Measurements from ENCODE around the gene MRAP2. TPM values are rescaled to one million over a fixed set of nuclear protein-coding genes. Genes with fewer than 3 reads are reported as not detected.

The MRAP2 gene
- total RNA-seq, 1 donor from 2014 or later: 0.74 TPM

GRCh38 chr6:84013931-84014330, 19.6 kb upstream of the MRAP2 start:
- no peaks in the 10 kb centered on the region for H3K27me3 ChIP-seq (ENCODE audit: low read depth)
- H3K36me3 ChIP-seq: no peaks in the 10 kb centered on the region
- TF ChIP-seq, protein P1, sequence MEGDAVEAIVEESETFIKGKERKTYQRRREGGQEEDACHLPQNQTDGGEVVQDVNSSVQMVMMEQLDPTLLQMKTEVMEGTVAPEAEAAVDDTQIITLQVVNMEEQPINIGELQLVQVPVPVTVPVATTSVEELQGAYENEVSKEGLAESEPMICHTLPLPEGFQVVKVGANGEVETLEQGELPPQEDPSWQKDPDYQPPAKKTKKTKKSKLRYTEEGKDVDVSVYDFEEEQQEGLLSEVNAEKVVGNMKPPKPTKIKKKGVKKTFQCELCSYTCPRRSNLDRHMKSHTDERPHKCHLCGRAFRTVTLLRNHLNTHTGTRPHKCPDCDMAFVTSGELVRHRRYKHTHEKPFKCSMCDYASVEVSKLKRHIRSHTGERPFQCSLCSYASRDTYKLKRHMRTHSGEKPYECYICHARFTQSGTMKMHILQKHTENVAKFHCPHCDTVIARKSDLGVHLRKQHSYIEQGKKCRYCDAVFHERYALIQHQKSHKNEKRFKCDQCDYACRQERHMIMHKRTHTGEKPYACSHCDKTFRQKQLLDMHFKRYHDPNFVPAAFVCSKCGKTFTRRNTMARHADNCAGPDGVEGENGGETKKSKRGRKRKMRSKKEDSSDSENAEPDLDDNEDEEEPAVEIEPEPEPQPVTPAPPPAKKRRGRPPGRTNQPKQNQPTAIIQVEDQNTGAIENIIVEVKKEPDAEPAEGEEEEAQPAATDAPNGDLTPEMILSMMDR (IDR thresholded peaks at IDR 0.05): no peak
- H3K4me1 ChIP-seq: no peaks in the 10 kb centered on the region
- no peak for DNase-seq
- intact Hi-C loops (cut with DNase I): no loop called here
- H3K4me3 ChIP-seq: no peak overlapping the region
- H3K9me3 ChIP-seq: no peaks in the 10 kb centered on the region
- H3K27ac ChIP-seq: no peak overlapping the region
- no peak for ATAC-seq

- DNase-seq (no peak), ATAC-seq (no peak)
- intact Hi-C loops (cut with DNase I): no loop called here
- Histone ChIP-seq H3K36me3 (no peaks in the 10 kb centered on the region), H3K27me3 (ENCODE audit: low read depth) (no peaks in the 10 kb centered on the region), H3K27ac (no peak overlapping the region), H3K9me3 (no peaks in the 10 kb centered on the region), H3K4me3 (no peak overlapping the region), H3K4me1 (no peaks in the 10 kb centered on the region)
- TF ChIP-seq, protein P1 (IDR thresholded peaks at IDR 0.05): no peak
Observed at GRCh38 chr6:84016029-84016428, 17.5 kb upstream of the MRAP2 start.

- Histone ChIP-seq H3K36me3 (no peaks in the 10 kb centered on the region), H3K4me3 (no peak overlapping the region), H3K4me1 (no peaks in the 10 kb centered on the region), H3K9me3 (no peaks in the 10 kb centered on the region), H3K27me3 (ENCODE audit: low read depth) (no peaks in the 10 kb centered on the region), H3K27ac (no peak overlapping the region)
- ATAC-seq: no peak
- TF ChIP-seq, protein P1 (IDR thresholded peaks at IDR 0.05): no peak
- intact Hi-C loops (cut with DNase I): no loop called here
- no peak for DNase-seq
Observed at GRCh38 chr6:84017709-84018452, 15.7 kb upstream of the MRAP2 start.

GRCh38 chr6:84018453-84019061, 15.0 kb upstream of the MRAP2 start:
- no peaks in the 10 kb centered on the region for H3K9me3 ChIP-seq
- H3K4me3 ChIP-seq: no peak overlapping the region
- DNase-seq (no peak), ATAC-seq (no peak)
- no peaks in the 10 kb centered on the region for H3K36me3 ChIP-seq
- intact Hi-C loops (cut with DNase I): no loop called here
- no peaks in the 10 kb centered on the region for H3K27me3 ChIP-seq (ENCODE audit: low read depth)
- H3K27ac ChIP-seq: no peak overlapping the region
- TF ChIP-seq, protein P1 (IDR thresholded peaks at IDR 0.05): no peak
- H3K4me1 ChIP-seq: no peaks in the 10 kb centered on the region

- no peaks in the 10 kb centered on the region for H3K9me3 ChIP-seq
- intact Hi-C loops (cut with DNase I): no loop called here
- no peaks in the 10 kb centered on the region for H3K4me1 ChIP-seq
- TF ChIP-seq, protein P1 (IDR thresholded peaks at IDR 0.05): no peak
- H3K4me3 ChIP-seq: no peak overlapping the region
- DNase-seq (no peak), ATAC-seq (no peak)
- no peak overlapping the region for H3K27ac ChIP-seq
- no peaks in the 10 kb centered on the region for H3K36me3 ChIP-seq
- no peaks in the 10 kb centered on the region for H3K27me3 ChIP-seq (ENCODE audit: low read depth)
Observed at GRCh38 chr6:84019141-84019841, 14.3 kb upstream of the MRAP2 start.
